HepG2 (cell line): Measurements from ENCODE around the gene FLAD1. TPM values are rescaled to one million over a fixed set of nuclear protein-coding genes. Genes with fewer than 3 reads are reported as not detected.
A peak's percentile ranks its signal among the peaks of the same experiment; 100 is the strongest.

ENCODE experiments used
- EZH2 ChIP-seq: conservative IDR thresholded peaks from 2 replicates; pipeline ENCODE4 v1.6.1; 2012; ENCODE audit warnings: mild to moderate bottlenecking, low read depth, low read length, moderate library complexity
- HNRNPL ChIP-seq: fragments of 200-400 bp; formaldehyde crosslinking; IDR thresholded peaks from 2 replicates; pipeline ENCODE4 v1.6.1; 2017; ENCODE audit warnings: mild to moderate bottlenecking, low read depth, low read length
- KDM2A ChIP-seq: sonication (generic); formaldehyde crosslinking; IDR thresholded peaks from 2 replicates; pipeline ENCODE4 v1.4.0; 2020; ENCODE audit warnings: low read depth, missing genetic modification reagents, borderline replicate concordance
- MTF1 ChIP-seq: sonication (generic); formaldehyde crosslinking; IDR thresholded peaks from 2 replicates; pipeline ENCODE4 v1.5.0; 2020; ENCODE audit warnings: missing genetic modification reagents
- RBAK ChIP-seq: sonication (generic); formaldehyde crosslinking; IDR thresholded peaks from 2 replicates; pipeline ENCODE4 v1.5.1; 2020; ENCODE audit warnings: mild to moderate bottlenecking, missing genetic modification reagents
- RFXAP ChIP-seq: sonication (generic); formaldehyde crosslinking; IDR thresholded peaks from 2 replicates; pipeline ENCODE4 v1.4.0; 2020; ENCODE audit warnings: missing genetic modification reagents, borderline replicate concordance
- SMARCC2 ChIP-seq: fragments of 450-650 bp; IDR thresholded peaks from 2 replicates; pipeline ENCODE4 v1.6.1; 2017; ENCODE audit warnings: antibody characterized with exemption, mild to moderate bottlenecking
- TRIM24 ChIP-seq: sonication (generic); formaldehyde crosslinking; IDR thresholded peaks from 2 replicates; pipeline ENCODE4 v1.8.0; 2022; ENCODE audit warnings: mild to moderate bottlenecking, missing genetic modification reagents
- ZBTB21 ChIP-seq: sonication (generic); formaldehyde crosslinking; IDR thresholded peaks from 2 replicates; pipeline ENCODE4 v1.4.0; 2020; ENCODE audit warnings: missing genetic modification reagents
- ZKSCAN5 ChIP-seq: sonication (generic); formaldehyde crosslinking; IDR thresholded peaks from 2 replicates; pipeline ENCODE4 v1.5.1; 2020; ENCODE audit warnings: mild to moderate bottlenecking, missing genetic modification reagents
- polyA plus RNA-seq, 8 experiments: library from polyadenylated mRNA; depleted of rRNA in 3 of 8; stranded (reverse) in 7 of 8; unstranded in 1 of 8; fragments of >200 nt; fragmentation: Illumina TruSeq in 4 of 8; extraction: Trizol in 4 of 8; gene quantifications; 2 replicates each; pipeline versions ENCODE4 v1.2.1 to v1.2.3, GENCODE V29; 2011 to 2016; ENCODE audit warnings: low read depth in 4 of 8, missing spikeins in 1 of 8, mixed read lengths in 1 of 8; ENCODE audit not compliant: insufficient read depth in 1 of 8
- total RNA-seq, 5 experiments: library from RNA; depleted of rRNA; stranded (reverse); fragments of >200 nt; fragmentation: Illumina TruSeq; extraction: Trizol; gene quantifications; 2 replicates each; pipeline ENCODE4 v1.2.3, GENCODE V29; 2016; ENCODE audit warnings: low read depth in 1 of 5
- TF ChIP-seq, protein P1 (sequence below), 2 experiments: sonication (generic) in 1 of 2; formaldehyde crosslinking in 1 of 2; IDR thresholded peaks; 2 replicates each; pipeline versions ENCODE4 v1.6.1 to v1.9.0; 2014 to 2022; ENCODE audit warnings: antibody characterized with exemption in 1 of 2, borderline replicate concordance in 1 of 2, inconsistent platforms in 1 of 2, low read depth in 1 of 2, missing genetic modification reagents in 1 of 2
- TF ChIP-seq, protein P2 (sequence below): sonication (generic); formaldehyde crosslinking; IDR thresholded peaks from 2 replicates; pipeline ENCODE4 v1.5.0; 2020; ENCODE audit warnings: missing genetic modification reagents
- TF ChIP-seq, protein P3 (sequence below): sonication (generic); formaldehyde crosslinking; IDR thresholded peaks from 2 replicates; pipeline ENCODE4 v1.4.0; 2020; ENCODE audit warnings: missing genetic modification reagents
- TF ChIP-seq, protein P4 (sequence below): IDR thresholded peaks from 2 replicates; pipeline ENCODE4 v1.6.1; 2016; ENCODE audit warnings: missing compliant biosample characterization, missing genetic modification reagents, borderline replicate concordance
- TF ChIP-seq, protein P5 (sequence below): IDR thresholded peaks from 2 replicates; pipeline ENCODE4 v1.6.1; 2016; ENCODE audit warnings: missing genetic modification reagents, missing compliant biosample characterization

The FLAD1 gene
- total and polyA plus RNA-seq, 2 of the 13 experiments (the other 11 are each of a cell fraction or from before 2014, with no cell fraction given): 25.9 to 32.8 TPM

DNA sequence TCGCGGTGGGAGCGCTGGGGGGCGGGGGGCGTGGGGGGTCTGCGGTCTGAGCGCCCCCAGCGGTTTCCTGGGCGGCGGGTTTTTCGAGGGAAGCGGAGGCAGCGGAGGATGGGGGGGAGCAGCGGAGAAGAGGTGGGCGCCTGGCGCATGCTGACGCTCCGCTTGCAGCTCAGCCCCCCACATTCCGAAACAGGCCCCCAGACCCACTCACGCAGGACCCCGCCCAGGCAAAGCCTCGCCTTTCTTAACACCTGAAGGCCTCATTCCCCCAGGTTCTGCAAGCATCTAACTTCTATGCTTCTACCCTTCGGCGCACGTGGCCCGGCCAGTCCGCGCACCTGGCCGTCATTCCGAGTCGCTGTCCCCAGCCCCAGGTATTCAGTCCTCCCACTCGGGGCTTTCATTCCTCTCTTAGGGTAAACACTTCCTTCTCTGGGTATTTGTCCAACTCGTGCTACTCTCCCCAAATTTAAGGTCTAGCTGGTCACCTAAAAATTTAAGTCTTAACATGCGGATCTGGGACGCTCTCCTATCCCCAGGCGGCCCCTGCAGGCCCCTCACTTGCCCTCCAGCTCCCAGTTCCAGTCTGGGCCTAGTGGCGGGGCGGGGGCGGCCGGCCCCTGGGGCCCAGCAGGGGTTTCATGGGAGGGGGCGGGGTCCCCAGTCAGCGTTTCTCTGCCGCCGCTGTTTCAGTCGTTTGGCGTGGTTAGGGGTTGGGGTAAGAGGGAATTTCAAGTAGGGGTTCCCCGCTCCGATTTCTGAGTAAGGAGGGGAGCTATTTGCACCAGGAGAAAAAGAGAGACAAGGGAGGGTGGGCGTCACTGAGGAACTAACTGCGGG is 16.6 kb downstream of the FLAD1 start (continued):
- no peak for TF ChIP-seq ZBTB21 (CRISPR knock-in tag)
- TF ChIP-seq, protein P1, sequence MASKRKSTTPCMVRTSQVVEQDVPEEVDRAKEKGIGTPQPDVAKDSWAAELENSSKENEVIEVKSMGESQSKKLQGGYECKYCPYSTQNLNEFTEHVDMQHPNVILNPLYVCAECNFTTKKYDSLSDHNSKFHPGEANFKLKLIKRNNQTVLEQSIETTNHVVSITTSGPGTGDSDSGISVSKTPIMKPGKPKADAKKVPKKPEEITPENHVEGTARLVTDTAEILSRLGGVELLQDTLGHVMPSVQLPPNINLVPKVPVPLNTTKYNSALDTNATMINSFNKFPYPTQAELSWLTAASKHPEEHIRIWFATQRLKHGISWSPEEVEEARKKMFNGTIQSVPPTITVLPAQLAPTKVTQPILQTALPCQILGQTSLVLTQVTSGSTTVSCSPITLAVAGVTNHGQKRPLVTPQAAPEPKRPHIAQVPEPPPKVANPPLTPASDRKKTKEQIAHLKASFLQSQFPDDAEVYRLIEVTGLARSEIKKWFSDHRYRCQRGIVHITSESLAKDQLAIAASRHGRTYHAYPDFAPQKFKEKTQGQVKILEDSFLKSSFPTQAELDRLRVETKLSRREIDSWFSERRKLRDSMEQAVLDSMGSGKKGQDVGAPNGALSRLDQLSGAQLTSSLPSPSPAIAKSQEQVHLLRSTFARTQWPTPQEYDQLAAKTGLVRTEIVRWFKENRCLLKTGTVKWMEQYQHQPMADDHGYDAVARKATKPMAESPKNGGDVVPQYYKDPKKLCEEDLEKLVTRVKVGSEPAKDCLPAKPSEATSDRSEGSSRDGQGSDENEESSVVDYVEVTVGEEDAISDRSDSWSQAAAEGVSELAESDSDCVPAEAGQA (IDR thresholded peaks at IDR 0.05; ENCODE audit: low read depth): no peak
- TF ChIP-seq, protein P1 (CRISPR knock-in tag; IDR thresholded peaks at IDR 0.05; ENCODE audit: borderline replicate concordance): no peak
- TF ChIP-seq TRIM24: no peak
- no peak for TF ChIP-seq ZKSCAN5
- TF ChIP-seq, protein P2, sequence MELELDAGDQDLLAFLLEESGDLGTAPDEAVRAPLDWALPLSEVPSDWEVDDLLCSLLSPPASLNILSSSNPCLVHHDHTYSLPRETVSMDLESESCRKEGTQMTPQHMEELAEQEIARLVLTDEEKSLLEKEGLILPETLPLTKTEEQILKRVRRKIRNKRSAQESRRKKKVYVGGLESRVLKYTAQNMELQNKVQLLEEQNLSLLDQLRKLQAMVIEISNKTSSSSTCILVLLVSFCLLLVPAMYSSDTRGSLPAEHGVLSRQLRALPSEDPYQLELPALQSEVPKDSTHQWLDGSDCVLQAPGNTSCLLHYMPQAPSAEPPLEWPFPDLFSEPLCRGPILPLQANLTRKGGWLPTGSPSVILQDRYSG (CRISPR knock-in tag): no peak
- TF ChIP-seq HNRNPL: 0 out of 2 replicates have a peak, but pooled peaks have one; percentile 19
- TF ChIP-seq, protein P3, sequence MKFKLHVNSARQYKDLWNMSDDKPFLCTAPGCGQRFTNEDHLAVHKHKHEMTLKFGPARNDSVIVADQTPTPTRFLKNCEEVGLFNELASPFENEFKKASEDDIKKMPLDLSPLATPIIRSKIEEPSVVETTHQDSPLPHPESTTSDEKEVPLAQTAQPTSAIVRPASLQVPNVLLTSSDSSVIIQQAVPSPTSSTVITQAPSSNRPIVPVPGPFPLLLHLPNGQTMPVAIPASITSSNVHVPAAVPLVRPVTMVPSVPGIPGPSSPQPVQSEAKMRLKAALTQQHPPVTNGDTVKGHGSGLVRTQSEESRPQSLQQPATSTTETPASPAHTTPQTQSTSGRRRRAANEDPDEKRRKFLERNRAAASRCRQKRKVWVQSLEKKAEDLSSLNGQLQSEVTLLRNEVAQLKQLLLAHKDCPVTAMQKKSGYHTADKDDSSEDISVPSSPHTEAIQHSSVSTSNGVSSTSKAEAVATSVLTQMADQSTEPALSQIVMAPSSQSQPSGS (CRISPR knock-in tag): no peak
- TF ChIP-seq MTF1 (CRISPR knock-in tag): no peak
- TF ChIP-seq, protein P4, sequence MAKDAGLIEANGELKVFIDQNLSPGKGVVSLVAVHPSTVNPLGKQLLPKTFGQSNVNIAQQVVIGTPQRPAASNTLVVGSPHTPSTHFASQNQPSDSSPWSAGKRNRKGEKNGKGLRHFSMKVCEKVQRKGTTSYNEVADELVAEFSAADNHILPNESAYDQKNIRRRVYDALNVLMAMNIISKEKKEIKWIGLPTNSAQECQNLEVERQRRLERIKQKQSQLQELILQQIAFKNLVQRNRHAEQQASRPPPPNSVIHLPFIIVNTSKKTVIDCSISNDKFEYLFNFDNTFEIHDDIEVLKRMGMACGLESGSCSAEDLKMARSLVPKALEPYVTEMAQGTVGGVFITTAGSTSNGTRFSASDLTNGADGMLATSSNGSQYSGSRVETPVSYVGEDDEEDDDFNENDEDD (CRISPR knock-in tag): no peak
- TF ChIP-seq, protein P5, sequence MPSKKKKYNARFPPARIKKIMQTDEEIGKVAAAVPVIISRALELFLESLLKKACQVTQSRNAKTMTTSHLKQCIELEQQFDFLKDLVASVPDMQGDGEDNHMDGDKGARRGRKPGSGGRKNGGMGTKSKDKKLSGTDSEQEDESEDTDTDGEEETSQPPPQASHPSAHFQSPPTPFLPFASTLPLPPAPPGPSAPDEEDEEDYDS: peak; percentile 17; the same call in 1 of the 2 replicates
- no peak for TF ChIP-seq SMARCC2
- TF ChIP-seq RBAK: no peak
- TF ChIP-seq EZH2: no peak
- no peak for TF ChIP-seq RFXAP
- TF ChIP-seq KDM2A (CRISPR knock-in tag): no peak
